Activated CD8-positive, alpha-beta memory T cell treated with anti-CD3 and anti-CD28 coated beads, Interleukin-2, amount 50 U/mL, for 4 hours (primary cell): ENCODE measurements around the gene SLC13A2.

Experiments used
- DNase-seq: peaks from one replicate; pipeline ENCODE4 v3.0.0-alpha.2; 2020

SLC13A2 gene

DNA sequence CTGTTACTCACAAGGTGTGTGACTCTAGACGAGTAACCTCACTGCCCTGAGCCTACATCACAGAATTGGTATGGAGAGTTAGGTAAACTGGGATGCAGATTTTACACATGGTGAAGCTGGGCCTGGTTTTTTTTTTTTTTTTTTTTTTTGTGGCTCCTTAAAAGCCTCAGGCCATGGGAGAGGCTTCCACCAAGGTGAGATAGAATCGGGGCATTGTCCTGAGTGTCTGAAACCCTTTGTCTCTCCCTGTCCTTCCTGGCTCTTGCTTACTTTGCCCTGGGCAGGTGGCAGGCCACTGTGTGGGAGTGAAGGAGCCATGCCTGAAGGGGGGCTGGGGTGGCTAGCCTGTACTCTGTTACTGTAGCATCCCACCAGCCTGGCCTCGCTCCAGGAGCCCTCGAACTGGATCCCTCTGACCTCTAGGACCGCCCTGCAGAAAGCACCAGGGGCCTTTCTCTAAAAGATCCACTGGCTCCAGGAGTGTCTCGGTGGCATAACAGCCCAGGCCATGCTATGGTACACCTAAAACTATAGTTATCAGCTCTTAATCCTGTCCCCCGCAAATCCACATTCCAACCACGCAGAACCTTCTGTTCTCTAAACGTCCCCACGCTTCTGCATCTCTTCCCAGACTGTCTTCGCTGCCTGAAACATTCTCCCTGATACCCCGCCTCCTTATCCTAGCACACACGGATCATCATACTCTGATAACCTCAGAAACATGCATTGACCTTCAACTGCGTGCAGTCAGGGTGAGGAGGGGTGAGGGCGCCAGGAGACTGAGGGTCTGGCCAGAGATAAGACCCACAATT lies 1.7 kb upstream of the SLC13A2 start:
- DNase-seq, result no peak

DNA sequence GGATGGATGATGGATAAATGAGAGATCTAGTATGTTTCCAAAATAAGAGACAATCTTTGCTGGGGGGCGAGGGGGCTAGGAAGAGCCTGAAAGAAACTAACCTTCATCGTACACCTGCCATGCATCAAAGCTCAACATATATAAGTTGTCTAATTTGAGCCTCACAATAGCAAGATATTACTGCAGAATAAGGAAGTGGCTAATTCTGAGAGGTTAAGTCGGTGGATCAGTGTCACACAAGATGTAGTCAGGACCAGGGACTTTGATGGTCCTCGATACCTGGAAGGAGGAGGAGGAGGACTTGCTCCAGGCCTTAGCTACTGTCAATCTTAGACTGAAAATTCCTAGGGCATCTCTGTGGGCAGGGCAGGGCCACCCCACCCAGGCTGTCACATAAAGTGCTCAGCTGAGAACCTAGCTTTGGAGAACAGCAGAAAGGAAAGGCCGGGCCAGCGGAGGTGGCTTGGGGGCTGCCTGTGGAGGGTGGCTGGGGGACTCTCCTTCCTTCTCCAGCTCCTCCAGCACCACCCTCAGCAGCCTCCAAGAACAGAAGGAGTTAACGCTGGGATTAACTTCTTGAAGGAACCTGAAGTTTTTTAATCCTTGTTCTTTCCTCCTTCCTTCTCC lies 460 bp upstream of the SLC13A2 start:
- no peak for DNase-seq

DNA sequence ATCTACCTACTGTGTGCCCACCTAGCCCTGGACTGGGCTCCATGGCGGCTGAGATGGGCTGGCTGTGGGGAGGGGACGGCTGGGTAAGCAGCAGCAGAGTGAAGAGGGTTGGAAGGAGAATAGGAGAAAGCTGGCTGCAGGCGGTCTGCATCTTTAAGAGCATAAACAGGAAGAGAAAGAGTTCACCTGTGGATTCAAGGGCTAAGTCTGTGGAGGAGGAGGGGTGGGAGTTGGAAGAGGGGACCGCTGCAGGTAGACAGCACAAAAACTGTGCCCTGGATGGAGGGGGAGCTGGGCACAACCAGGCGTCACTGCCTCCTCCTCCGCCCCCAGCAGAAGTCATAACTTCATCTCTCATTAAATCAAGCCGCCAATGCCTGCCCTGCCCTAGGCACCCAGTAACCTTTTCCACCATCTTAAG lies 677 bp downstream of the SLC13A2 start:
- no peak for DNase-seq

DNA sequence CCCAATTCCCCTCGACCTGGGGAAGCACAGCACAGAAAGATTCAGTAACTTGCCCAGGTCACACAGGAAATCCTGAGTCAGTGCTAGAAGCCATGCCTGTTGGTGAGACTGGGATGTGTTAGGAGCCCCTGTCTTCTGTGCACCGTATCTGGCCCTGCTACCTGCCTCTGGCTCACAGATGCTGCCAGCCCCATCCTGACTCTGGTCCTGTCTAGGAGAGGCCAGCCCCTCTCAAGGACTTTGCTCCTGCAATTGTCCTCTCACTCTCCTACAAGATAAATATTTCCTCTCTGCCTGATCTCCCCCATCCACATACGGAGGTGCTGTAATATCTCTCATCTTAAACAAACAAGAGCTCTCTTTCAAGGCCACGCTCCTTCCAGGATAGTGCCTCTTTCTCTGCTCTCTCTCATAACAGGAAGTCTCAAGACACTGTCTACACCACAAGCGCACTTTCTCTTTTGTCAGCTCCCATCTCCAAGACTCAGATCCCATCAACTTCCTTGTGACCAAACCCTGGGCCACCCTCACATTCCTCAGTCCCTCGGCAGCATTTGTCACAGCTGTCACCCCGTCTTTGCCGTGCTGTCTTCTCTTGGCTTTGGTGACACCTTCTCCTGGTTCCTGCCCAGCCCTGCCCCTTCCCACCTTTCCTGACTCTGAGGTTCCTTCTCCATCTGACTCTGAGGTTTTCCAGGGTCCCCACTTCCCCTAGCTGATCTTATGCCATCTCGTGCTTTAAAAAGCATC lies 1.9 kb downstream of the SLC13A2 start:
- no peak for DNase-seq

DNA sequence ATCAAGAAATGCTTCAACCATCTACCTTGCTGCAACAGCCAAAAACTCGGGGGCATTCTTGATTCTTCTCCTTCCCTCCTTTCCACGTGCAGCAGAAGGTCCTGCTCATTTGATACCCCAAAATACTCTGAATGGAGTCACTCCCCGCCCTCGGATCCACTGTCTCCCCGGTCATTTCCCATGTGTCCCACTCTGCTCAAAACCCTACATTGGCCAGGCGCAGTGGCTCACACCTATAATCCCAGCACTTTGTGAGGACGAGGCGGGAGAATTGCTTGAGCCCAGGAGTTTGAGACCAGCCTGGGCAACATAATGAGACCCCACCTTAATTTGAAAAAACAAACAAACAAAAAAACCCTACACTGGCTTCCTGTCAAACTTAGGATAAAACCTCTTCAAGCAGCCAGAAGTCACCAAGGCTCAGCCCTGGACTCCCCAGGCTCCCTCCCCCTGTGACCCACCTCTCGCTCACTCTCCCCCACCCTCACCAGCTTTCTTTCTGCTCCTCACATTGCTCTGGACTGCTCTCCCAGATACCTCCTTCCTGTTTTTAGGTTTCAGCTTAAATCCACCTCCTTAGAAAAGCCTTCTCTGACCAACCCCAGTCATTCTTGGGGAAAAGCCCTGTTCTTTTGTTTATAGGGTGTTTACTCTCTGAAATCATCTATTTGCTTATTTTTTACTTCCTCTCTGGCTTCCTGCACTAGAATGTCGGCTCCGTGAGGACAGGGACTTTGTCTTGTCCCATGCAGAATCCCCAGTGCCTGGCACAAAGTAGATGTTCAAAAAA lies 2.8 kb downstream of the SLC13A2 start:
- no peak for DNase-seq

DNA sequence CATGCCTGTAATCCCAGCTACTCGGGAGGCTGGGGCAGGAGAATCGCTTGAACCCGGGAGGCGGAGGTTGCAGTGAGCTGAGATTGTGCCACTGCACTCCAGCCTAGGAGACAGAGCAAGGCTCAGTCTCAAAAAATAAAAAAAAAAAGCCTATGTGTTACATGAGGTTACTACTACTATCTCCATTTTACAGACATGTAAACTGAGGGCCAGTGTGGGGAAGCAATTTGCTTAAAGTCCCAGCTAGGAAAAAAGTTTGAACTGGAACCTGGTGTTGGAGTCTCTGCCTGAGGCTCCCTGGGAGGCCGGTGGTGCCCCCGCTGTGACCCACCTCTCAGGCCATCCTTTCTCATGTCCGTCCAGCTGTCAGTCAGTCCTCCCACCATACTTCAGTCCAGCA lies 4.5 kb downstream of the SLC13A2 start:
- DNase-seq, result no peak

DNA sequence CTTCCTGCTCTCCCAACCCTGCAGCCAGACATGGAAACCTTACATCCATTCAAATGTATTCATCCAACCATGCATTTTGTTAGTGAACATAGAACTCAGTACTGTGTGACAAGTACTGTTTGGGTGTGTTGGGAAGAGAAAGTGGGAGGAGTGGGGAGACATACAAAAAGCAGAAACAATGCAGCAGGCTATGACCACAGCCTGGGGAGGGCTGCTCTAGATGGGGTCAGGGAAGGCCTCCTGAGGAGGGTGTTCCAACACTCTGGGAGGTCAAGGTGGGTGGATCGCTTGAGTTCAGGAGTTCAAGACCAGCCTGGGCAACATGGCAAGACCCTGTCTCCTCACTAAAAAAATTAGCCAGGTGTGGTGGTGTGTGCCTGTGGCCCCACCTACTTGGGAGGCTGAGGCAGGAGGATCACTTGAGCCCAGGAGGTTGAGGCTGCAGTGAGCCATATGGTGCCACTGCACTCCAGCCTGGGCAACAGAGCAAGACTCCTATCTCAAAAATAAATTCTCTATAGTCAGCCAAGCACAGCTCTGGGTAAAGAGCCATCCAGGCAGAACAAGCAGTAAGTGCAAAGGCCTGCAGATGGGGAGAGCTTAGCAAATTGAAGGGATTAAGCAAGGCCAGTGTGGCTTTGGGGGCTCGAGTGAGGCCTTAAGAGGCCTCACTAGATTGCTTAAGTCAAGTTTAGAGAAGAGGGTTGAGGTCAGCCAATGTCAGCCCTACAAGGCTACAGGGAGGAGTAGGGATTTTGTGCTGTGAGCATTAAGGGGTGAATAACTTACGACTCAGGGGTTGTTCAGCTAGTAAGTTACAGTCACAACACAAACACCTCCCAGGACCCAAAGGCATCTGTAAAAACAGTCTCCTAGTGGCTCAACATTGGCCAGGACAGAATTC lies 5.5 kb downstream of the SLC13A2 start:
- DNase-seq, result no peak

DNA sequence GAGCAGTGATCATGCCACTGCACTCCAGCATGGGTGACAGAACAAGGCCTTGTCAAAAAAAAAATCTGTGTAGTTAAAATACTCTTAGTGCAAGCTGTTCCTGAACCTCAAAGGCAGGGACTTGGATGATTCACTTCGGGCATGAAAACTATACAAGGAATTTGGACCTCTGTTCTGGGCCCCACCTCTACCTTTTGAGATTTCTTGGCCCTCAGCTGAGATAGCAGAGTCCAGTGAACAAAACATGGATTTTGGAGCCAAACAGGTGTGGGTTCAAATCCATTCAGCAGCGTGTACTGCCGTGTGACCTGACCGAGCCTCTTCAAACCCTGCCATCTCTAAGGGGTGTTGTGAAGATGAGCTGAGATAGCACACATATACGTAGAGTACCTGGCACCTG lies 6.8 kb downstream of the SLC13A2 start:
- no peak for DNase-seq

DNA sequence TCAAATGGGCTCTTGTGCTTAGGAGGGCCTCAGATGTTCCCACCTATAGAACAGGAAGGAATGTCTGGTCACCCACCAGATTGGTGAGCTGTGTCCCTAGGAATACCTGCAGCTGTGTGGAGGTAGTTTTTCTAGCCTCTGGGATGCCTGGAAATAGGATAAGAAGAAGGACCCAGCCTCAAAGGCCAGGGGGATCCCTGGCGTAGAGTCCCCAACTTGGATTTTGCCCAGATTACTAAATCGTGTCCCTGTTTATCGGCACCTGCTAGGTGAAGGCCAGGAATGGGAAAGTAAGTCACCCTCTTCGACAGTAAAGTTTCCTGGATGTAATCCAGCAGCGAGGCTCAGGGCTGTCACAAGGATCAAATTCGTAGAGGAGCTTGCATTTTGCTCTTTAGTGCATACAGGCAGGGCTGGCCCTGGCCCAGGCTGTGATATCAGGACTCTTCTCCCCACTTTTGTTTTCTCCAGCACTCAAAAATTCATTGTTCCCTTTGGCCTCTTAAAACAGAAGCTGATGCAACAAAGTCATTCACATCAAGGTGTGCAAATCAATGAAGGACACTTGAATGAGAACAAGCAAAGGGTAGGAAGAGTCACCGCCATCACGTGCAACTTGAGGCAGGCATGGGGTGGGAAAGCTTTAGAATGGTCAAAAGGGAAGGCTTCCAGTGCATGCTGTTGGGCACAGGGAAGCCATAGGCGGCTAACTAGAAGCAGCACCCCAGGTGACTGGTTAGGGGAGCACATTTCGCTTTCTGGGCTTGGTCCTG lies 7.5 kb downstream of the SLC13A2 start:
- DNase-seq, result no peak

DNA sequence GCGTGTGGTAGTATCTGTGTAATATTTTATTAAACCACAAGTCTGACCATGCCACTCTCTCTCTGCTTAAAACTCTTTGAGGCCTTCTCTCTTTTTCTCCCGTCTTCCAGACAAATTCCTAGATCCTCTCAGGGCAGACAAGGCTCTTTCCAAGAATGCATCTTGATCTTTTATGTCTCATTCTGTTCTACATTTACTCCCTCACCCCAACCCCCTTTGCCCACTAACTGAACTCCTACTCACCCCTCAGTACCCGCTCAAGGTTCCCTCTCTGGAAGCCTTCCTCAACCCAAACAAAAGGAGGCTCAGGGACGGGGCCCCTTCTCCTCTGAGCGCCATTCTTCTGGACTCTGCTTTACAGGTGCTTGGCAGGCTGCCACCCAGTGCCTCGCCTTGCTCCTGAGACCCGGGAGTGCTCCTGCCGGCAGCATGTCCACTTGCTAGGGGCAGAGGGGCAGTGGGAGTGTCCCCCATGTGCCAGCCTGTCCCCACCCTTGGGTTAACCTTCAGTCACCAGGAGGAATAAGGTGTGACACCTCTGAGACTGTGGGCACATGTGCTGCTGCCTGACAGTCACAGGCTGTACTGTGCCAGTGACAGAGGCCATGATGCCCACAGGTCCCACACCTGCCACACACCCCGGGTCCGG lies 9.2 kb downstream of the SLC13A2 start:
- DNase-seq, result no peak

DNA sequence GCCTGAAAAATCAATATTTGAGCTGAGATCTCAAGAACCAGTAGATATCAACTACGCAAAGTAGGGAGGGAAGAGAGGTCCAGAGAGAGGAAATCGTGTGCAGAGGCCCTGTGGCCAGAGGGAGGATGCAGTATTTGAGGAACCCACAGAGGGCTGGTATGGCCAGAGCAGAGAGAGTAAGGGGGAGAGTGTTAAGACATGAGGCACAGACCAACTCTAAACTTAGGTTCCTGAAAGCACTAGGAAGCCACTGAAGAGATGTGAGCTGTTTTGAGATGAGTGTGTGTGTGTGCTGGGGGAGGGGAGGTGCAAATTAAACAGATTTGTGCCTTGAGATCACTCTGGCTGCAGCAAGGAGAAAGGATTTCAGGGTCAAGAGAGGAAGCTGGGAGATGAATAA lies 10.9 kb downstream of the SLC13A2 start:
- no peak for DNase-seq

DNA sequence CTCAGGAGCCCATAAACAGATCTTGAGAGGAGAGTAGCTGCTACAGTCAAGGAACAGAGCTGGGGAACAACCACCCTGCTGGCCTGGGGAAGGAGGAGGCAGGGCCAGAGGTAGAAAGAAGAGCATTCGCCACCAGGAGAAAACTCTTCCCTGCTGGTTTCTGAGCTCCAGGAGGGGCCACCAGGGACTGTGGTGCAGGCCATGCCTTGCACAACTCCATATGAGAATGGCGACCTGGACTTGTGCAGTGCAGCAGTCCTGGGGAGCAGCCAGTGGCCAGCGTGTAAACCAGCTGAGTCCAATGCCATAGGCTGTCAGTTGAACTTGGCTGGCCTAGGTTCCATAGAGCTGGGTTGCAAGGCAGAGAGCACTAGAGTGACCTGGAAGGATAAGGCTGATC lies 11.6 kb downstream of the SLC13A2 start:
- no peak for DNase-seq

DNA sequence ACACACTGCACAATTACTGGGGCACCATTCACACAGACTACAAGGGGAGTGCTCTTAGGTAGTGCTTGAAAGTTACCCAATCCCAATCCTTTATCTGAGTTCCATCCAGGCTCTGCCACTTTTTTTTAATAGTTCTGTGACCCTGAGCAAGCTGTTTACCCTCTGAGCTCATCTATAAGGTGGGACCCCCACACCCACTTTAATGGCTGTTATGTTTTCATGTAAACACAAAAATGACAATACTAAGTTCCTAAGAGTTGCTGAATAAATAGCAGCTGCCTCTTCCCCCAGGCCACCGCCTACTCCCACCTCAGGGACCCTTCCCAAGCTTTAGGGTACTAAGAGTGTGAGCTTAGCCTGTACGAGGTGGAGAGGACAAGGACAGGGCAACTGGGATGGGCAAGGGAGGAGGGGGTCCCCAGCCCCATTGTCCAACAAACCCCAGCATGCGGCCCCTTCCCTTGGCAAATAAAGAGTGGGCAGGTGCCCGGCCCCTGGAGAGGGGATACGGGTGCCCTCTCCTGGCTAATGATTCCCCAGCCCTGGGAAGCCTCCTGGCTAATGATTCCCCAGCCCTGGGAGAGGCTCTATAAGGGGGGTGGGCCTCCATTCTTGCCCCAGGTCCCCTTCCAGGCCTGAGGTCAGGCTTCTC lies 14.6 kb downstream of the SLC13A2 start:
- DNase-seq, result no peak

DNA sequence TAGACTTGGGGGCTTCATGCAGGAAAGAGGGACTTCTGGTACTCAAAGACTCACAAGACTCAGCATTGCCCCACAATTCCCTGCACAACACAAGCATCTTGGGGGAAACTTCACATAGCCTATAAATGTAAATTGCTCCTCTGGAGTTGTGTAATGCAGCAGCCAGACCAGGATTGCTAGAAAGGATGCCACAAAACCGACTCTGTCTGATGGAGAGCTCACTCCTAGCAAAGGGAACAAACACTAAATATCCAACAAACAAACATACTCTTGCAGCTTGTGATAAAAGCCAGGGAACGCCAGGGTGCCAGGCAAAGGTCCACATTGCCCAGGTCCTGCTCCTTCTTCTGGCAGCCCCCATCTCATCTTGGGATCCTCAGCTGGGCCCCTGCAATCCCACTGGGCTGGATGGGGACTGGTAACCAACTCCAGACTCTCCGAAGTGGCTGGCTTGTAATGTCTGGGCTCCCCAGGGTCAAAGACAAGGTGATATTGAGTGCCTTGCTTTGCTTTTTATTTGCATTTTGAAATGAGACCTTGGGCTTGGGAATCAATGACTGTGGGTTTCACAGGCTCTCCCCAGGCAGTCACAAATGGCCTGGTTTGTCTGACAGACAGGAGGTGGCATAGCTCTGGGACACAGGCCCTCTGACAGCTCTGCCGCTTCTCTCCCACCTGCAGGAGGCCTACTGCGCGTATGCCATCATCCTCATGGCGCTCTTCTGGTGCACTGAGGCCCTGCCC lies 15.3 kb downstream of the SLC13A2 start:
- no peak for DNase-seq

DNA sequence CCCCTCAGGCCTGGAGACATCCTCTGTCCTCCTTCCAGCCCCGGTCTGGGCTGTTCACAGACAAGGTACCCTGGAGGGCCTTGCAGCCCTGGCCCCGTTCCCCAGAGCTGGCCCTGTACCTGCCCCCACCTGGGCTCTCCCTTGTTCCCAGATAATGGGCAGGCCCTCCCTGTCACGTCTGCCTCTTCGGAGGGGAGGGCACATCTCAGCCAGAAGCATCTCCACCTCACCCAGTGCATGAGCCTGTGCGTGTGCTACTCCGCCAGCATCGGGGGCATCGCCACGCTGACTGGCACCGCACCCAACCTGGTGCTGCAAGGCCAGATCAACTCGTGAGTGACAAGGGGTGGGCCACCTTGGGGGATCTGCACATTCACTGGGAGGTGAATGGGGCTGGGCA lies 17.8 kb downstream of the SLC13A2 start:
- DNase-seq, result no peak

DNA sequence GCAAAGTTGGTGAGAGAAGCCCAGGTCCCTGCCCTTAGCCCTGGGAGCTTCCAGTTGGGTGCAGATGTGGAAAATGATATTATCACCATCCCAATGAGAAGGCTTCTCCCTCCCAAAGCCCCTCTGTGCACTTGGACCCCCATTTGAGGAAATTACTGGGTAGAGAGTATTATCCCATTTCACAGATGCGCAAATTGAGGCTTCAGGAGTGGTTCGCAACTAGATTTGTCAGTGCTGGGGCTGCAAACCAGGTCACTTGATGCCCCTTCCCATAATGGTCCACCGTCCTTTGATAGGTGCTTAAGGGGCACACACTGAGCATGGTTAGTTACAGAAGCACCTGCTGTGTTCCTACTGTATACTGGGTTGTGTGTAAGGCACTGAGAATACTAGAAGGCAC lies 18.4 kb downstream of the SLC13A2 start:
- no peak for DNase-seq

DNA sequence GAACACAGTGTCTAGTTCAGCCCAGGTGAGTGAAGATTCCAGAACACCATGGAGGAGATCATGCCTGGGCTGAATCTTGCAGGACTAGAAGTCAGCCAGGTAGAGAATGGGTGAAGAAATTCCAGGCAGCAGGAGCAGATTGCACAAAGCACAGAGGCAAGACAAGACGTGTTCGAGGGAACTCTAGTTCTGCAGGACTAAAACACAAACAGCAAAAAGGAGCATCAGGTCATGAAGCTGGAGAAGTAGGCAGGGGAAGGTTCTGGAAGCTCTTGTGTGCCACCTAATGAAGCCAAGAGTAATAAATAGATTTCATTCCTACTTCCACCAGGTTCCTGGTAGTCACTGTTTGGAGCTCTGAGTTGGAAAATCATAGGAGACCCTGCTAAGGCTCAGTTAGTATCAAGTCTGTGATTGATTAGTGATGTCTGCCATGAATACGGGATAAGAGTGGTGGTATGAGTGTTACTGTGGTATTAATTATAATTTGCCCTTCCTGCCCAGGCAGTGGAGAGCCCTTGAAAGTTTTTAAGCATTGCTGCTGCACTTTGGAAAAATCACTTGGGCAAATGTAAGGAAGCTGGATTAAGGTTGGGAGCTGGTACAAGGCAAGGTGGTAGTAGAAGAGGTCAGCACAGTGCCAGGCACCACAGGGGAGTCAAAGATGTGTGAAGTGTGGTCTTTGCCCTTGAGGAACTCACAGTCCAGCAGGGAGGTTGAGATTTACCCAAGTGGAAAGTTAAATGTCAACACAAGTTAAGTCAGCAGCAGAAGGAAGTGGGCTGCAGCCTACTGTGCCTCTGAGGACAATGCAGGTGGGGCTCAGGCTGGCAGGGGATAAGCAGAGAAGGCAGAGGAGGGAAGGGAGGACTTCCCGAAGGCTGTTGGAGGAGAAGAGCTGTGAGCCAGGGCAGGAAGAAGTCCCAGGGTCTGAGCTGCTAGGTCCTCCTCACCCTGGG lies 19.2 kb downstream of the SLC13A2 start:
- no peak for DNase-seq

DNA sequence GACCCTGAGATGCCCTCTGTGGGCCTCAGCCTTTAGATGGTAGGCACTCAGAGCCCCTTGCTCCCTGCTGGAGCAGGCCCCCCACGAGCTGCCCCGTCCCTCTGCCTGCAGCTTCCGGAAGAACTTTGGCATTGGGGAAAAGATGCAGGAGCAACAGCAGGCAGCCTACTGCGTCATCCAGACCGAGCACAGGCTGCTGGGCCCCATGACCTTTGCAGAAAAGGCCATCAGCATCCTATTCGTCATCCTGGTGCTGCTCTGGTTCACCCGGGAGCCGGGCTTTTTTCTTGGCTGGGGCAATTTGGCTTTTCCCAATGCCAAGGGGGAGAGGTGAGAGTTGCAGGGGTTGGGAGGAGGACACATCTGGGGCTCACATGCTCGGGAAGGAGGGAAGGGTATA lies 20.0 kb downstream of the SLC13A2 start:
- DNase-seq, result no peak
